ENCODE measurements around the gene DGCR2. TPM values are rescaled to one million over a fixed set of nuclear protein-coding genes. Genes with fewer than 3 reads are reported as not detected.

The DGCR2 gene
- total and polyA plus RNA-seq, 2 of the 8 experiments (the other 6 are each of a cell fraction or from before 2014, with no cell fraction given) = 42.3 to 62.2 TPM

- 89% methylated on average over 10 of the region's 10 CpGs; no CpG with 5 or more reads in 1 of the 2 experiments for WGBS, 2 experiments (ENCODE audit: extremely low coverage in 1 of 2, insufficient coverage in 1 of 2, insufficient read length in 1 of 2, insufficient replicate concordance in 2 of 2, low coverage in 1 of 2, low lambda C conversion rate in 2 of 2, missing lambda C conversion rate in 1 of 2)
- ChIA-PET POLR2A (ENCODE audit: partially characterized antibody) (no interaction called here), CTCF (ENCODE audit: partially characterized antibody) (interaction anchor here (1.4 to 1.9 kb wide), 2 partner anchors 10 to 36 kb away, joined by 3 to 7 read pairs; no protein-coding TSS in a partner anchor)
- no peaks in the 10 kb centered on the region for H3K4me1 ChIP-seq (replicated peaks in 1 of 4; ENCODE audit: control insufficient read depth in 3 of 4, insufficient read depth in 4 of 4, low read length in 3 of 4)
- no peaks in the 10 kb centered on the region for H3K79me2 ChIP-seq (ENCODE audit: control insufficient read depth in 1 of 2, insufficient read depth in 2 of 2, low read length in 2 of 2)
- no peak overlapping the region for H3K4me3 ChIP-seq (ENCODE audit: extremely low read depth in 1 of 4, insufficient read depth in 2 of 4, low read depth in 3 of 4, low read length in 4 of 4)
- H3K27ac ChIP-seq (ENCODE audit: low read depth, low read length) = no peak overlapping the region
- H2BK120ac ChIP-seq (replicated peaks; ENCODE audit: low read depth, low read length) = no peak overlapping the region
- H3K79me1 ChIP-seq (ENCODE audit: low read depth, low read length) = no peaks in the 10 kb centered on the region
- no peak overlapping the region for H2BK20ac ChIP-seq (ENCODE audit: low read length)
- H3K23ac ChIP-seq (ENCODE audit: insufficient read length) = no peak overlapping the region
- H3K4ac ChIP-seq (replicated peaks; ENCODE audit: insufficient read length, low read depth, low read length) = no peak overlapping the region
- no peak overlapping the region for H4K91ac ChIP-seq (replicated peaks; ENCODE audit: insufficient read length, low read length)
- no peaks in the 10 kb centered on the region for H3K9me3 ChIP-seq (ENCODE audit: insufficient read depth in 2 of 2, low read depth in 1 of 2, low read length in 1 of 2)
- no peak overlapping the region for H2BK15ac ChIP-seq (ENCODE audit: low read length)
- no peak overlapping the region for H3K9ac ChIP-seq (replicated peaks in 1 of 4; ENCODE audit: extremely low read depth in 1 of 4, low read depth in 3 of 4, low read length in 3 of 4)
- peaks cover 0 to 2% of the 10 kb centered on the region in 2 experiments for H4K20me1 ChIP-seq (replicated peaks in 1 of 2; ENCODE audit: control insufficient read depth in 1 of 2, insufficient read depth in 2 of 2, low read length in 2 of 2)
- H3K4me2 ChIP-seq (ENCODE audit: insufficient read depth in 1 of 2, low read depth in 2 of 2, low read length in 2 of 2) = no peak overlapping the region
- 0 out of 7 replicates have a peak, but pooled peaks cover 0 to 3% (median 0%) of the 10 kb centered on the region in 4 experiments for H3K27me3 ChIP-seq (replicated peaks in 1 of 4; ENCODE audit: control insufficient read depth in 3 of 4, extremely low read depth in 1 of 4, insufficient read depth in 3 of 4, low read length in 3 of 4)
- no peak overlapping the region for H2BK12ac ChIP-seq (ENCODE audit: low read depth, low read length)
- H3K36me3 ChIP-seq (ENCODE audit: control insufficient read depth in 2 of 4, insufficient read depth in 4 of 4, low read length in 3 of 4) = no peaks in the 10 kb centered on the region
- no peak overlapping the region for H4K8ac ChIP-seq (ENCODE audit: extremely low read depth, insufficient read depth, low read length)
- H3K56ac ChIP-seq (replicated peaks; ENCODE audit: insufficient read length, low read depth, low read length) = no peak overlapping the region
- FAIRE-seq (no peak), DNase-seq (ENCODE audit: low read depth in 1 of 2, low spot score in 2 of 2) (peak in 1 of 2 experiments; percentile 35)
- H4K5ac ChIP-seq (ENCODE audit: insufficient read length, low read depth, low read length) = no peak overlapping the region
- H2BK5ac ChIP-seq (ENCODE audit: low read depth, low read length) = no peak overlapping the region
- no peak overlapping the region for H2AK5ac ChIP-seq (ENCODE audit: low read depth, low read length)
- H3K18ac ChIP-seq (ENCODE audit: extremely low read depth, low read length) = no peak overlapping the region
- H3K14ac ChIP-seq (ENCODE audit: insufficient read length) = no peak overlapping the region
- no peak overlapping the region for H2AFZ ChIP-seq (ENCODE audit: low read length)
- H3K23me2 ChIP-seq (ENCODE audit: low read depth, low read length) = no peaks in the 10 kb centered on the region
- TF ChIP-seq CTCF (IDR thresholded peaks at IDR 0.05; ENCODE audit: control extremely low read depth in 1 of 3, insufficient read depth in 1 of 3, low read depth in 1 of 3, low read length in 3 of 3) (no peak), USF2 (IDR thresholded peaks at IDR 0.05; ENCODE audit: low read length) (no peak), SIRT6 (IDR thresholded peaks at IDR 0.05; ENCODE audit: low read length) (no peak), SAP30 (IDR thresholded peaks at IDR 0.05; ENCODE audit: insufficient read depth, insufficient replicate concordance, low read length) (no peak), SP4 (IDR thresholded peaks at IDR 0.05; ENCODE audit: low read length) (no peak), GTF2F1 (IDR thresholded peaks at IDR 0.05; ENCODE audit: borderline replicate concordance, low read depth, low read length) (no peak), RNF2 (IDR thresholded peaks at IDR 0.05; ENCODE audit: borderline replicate concordance, low read depth, low read length, missing control alignments, poor library complexity, severe bottlenecking) (no peak), SIX5 (IDR thresholded peaks at IDR 0.05; ENCODE audit: low read depth, low read length) (no peak)
Observed at GRCh38 chr22:18992543-18993198, 129.5 kb downstream of the DGCR2 start.

All from H1 (cell line).